ENCODE data around the gene NBL1.
"Not testable (repeated sequence)": the region's sequence is repeated elsewhere in the genome, so short reads cannot be mapped to it uniquely, and the experiment has no call there.

NBL1 gene

DNA sequence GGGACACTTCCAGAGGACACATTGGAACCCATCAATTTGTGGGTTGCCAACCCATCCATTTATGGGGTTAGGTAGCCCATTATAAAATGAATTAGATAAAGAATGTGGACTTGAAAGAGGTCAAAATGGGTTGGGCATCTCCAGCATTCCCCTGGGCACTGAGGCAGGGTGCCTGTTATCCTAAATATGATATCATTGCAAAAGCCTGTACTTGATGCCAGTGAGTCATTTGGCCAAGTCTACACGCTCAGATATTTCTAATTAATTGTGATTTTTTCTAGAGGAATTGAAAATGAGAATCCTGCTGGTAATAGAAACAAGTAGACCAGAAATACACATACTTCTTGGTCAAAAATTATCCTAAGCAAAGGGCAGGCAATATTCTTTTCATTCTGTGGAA lies 21.9 kb upstream of the NBL1 start:
- DNase-seq: no peak

DNA sequence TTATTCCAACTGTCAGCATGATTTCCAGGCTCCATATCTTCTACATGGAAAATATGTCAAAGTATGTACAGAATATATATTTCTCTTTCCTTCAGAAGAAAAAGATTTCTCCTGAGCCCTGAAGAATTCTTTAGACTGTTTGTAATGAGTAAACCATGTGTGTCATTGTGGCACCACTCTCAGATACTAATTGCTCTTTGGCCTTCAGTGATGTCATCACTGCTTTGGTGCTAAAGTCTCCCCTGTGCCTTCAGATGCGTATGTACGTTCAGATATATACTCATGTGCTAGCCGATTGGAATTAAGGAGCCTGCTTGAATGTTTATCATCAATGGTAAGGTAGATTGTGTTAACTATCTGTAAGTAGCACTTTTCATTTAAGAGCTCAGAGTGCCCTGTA lies 20.6 kb upstream of the NBL1 start:
- DNase-seq: no peak

DNA sequence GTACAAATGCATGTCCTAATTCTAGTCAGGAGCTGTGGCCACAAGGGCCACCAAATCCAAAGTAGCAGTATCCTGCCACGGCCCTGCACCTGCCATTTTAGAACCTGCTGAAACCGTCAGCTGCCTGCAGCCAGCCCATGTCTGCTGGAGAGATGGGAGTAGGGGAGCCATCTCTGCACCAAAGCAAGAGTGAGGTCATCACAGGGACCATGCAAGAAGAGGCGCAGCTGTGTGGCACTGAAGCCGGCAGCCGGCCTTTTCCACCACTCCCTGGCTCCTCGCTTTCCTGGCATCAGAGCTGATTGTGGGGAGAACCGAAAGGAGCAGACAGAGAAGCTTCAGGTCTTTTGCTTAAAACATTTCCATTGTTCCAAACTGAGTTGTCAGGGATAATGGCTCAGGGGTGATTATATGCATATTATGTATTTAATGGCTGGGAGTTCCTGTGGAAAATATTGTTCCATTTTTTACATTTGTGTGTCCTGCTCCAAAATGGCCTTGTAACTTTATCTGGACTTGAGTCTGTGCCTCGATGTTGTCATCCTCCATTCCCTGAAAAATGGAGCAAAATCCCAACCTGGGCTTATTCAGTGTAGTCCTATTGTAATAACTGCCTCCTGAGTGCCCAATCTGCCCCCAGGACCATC lies 18.7 kb upstream of the NBL1 start:
- DNase-seq: no peak

GRCh38 chr1:19628879-19629278 lies 15.2 kb upstream of the NBL1 start:
- DNase-seq: no peak

DNA sequence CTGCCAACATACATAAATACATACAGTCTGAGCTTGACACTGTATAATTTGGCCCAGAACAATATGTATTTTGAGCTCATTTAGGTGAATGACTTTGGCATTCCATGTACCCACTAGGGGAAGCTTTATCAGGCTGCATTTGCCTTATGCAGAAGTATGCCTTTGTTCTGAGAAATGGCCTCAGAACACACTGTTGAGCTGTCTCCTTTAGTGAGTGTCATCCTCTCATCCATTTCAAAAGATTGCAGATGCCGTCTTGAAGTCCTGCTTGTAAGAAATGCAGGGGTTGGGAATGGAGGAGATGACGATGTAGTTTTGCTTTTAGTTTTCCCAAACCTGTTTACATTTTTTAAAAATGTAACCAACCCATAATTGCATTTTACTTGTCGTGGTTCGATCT lies 14.8 kb upstream of the NBL1 start:
- no peak for DNase-seq

GRCh38 chr1:19630192-19630591 lies 13.9 kb upstream of the NBL1 start:
- not testable (repeated sequence) for DNase-seq

GRCh38 chr1:19630720-19631395 lies 13.3 kb upstream of the NBL1 start:
- DNase-seq: no peak

- no peak for DNase-seq
Observed at GRCh38 chr1:19632211-19632610, 11.9 kb upstream of the NBL1 start.

DNA sequence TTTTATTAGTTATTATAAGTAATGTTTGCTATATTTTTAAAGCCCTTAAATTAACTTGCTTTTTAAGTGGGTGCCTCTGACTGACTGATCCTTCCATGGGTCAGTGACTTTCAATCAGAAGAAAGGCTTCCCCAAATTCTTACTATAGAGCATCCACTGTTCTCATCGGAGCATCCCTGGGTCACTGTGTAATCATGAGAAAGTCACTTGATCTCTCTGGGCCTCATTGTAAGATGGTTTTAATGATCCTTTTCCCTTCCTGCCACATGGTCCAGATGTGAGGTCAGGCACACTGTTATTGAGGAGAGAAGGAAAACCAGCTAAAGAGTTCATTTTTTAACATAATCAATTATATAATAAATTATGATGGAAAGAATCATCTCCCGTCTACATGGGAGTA lies 11.0 kb upstream of the NBL1 start:
- no peak for DNase-seq

GRCh38 chr1:19635064-19635463 lies 9.0 kb upstream of the NBL1 start:
- not testable (repeated sequence) for DNase-seq

DNA sequence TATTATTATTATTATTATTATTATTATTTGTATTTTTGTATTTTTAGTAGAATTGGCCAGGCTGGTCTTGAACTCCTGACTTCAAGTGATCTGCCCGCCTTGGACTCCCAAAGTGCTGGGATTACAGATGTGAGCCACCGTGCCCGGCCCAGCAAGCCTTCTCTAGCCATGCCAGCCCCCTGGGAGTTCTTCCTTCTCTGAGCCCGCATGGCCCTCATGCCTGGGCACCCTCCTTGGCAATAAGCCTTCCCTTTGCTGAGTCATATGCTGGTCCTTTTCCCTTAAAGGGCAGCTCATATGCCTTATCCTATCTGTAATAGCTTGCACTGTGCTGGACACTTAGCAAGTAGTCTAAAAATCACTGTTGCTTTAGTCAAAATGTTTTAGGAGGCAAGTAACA lies 8.5 kb upstream of the NBL1 start:
- no peak for DNase-seq

- no peak for DNase-seq
Observed at GRCh38 chr1:19636065-19636464, 8.0 kb upstream of the NBL1 start.

GRCh38 chr1:19636749-19637148 lies 7.4 kb upstream of the NBL1 start:
- not testable (repeated sequence) for DNase-seq

DNA sequence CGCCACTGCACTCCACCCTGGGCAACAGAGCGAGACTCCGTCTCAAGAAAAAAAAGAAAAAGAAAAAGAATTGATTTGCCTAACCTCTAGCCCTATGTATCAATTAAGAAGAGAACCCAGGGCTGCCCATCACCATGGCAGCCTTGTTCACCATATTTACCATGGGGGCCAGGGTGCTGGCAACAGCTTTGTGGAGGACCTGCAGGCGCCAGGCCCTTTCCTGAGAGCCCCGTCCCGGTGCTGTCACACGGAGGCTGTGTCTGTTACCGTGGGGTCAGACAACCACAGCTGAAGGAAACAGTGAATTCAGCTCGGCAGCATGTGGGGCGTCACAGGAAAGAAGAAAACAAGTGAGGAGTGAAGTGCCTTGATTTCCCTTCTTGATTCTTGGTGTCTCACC lies 6.5 kb upstream of the NBL1 start:
- DNase-seq: no peak

GRCh38 chr1:19639228-19639627 lies 4.9 kb upstream of the NBL1 start:
- not testable (repeated sequence) for DNase-seq

- DNase-seq: no peak
Observed at GRCh38 chr1:19639999-19640362, 4.1 kb upstream of the NBL1 start.

GRCh38 chr1:19640363-19641316 lies 3.5 kb upstream of the NBL1 start:
- no peak for DNase-seq

- no peak for DNase-seq
Observed at GRCh38 chr1:19643121-19643520, 990 bp upstream of the NBL1 start.

DNA sequence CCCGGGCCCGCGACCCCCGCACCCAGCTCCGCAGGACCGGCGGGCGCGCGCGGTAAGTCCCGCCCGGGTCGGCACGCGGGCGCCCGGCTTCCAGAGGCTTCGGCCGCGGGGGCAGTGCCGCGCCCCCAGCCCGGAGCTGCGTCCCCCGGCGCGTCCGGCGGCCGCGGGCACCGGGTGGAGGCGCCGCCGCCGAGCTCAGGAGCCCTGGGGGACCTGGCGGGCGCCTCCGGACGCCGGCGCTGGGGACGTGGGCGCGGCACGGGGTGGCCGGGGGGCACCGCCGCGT lies 227 bp downstream of the NBL1 start:
- DNase-seq: no peak

GRCh38 chr1:19644681-19645410 lies 735 bp downstream of the NBL1 start:
- DNase-seq: peak in 3 of 5 experiments; percentile 28 to 65 (median 35)

DNA sequence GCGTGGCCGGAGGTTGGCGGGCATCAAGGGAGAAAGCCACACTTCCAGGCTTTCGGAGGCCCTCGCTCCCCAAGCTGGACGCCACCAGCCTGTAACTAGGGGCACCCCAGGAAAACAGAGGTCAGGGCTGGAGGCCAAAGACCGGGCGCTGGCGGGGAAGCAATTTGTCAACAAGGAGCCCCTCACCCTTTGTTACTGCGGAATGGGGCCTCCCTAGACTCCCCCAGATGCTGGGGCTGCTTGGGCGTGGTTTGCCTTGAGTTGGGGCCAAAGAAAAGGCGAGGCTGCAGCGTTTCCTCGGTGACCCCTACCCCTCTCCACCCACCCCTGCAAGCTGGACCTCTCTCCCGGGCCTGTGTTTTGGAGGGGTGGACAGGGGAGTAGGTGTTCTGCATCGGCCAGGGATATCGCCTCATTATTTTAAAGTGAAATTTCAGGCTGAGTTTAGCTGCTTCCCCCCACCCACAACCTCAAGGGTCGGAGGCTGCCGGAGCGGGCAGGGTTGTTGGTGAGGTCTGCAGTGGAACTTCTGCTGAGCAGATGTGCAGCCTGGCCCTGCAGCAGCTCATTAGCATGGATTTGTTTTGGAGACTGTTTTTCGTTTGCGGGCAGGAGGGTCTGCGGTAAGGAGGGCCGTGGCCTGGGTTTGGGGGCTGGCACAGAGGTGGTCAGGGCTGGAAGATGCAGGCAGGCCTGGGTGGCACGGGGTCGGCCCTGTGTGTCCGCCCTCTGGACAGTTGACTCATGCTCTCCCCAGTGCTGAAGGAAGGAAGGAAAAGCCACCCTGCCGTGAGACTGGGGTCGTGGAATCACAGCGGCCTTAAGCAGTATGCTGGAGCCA lies 1.5 kb downstream of the NBL1 start:
- DNase-seq: no peak

Measured in T-helper 2 cell (primary cell).